Fibroblast of mammary gland (primary cell): Measurements from ENCODE around the gene MGAT4A.

ENCODE experiments used
- DNase-seq: peaks from one replicate; pipeline ENCODE4 v3.0.0-alpha.2; 2010; ENCODE audit warnings: low read depth
- H3K4me3 ChIP-seq: 2 replicates; pipeline ENCODE4 v1.5.1; 2011; ENCODE audit warnings: low read depth, mild to moderate bottlenecking, low read length, moderate library complexity; ENCODE audit not compliant: control insufficient read depth
- CTCF ChIP-seq: conservative IDR thresholded peaks from 2 replicates; pipeline ENCODE4 v1.5.1; 2011; ENCODE audit warnings: low read depth, low read length, inconsistent platforms; ENCODE audit not compliant: control insufficient read depth, insufficient read depth

The MGAT4A gene

GRCh38 chr2:98775146-98775986 lies 44.4 kb upstream of the MGAT4A start:
- no peak overlapping the region for H3K4me3 ChIP-seq
- no peak for DNase-seq
- TF ChIP-seq CTCF = no peak

- TF ChIP-seq CTCF = no peak
- no peak overlapping the region for H3K4me3 ChIP-seq
- no peak for DNase-seq
Measured at GRCh38 chr2:98773907-98774306, 43.0 kb upstream of the MGAT4A start.

GRCh38 chr2:98773169-98773568 lies 42.2 kb upstream of the MGAT4A start:
- DNase-seq = no peak
- no peak for TF ChIP-seq CTCF
- no peak overlapping the region for H3K4me3 ChIP-seq

GRCh38 chr2:98772536-98772935 lies 41.6 kb upstream of the MGAT4A start:
- TF ChIP-seq CTCF = no peak
- DNase-seq = no peak
- H3K4me3 ChIP-seq = no peak overlapping the region

GRCh38 chr2:98771721-98772524 lies 41.0 kb upstream of the MGAT4A start:
- no peak overlapping the region for H3K4me3 ChIP-seq
- no peak for TF ChIP-seq CTCF
- DNase-seq = peak; percentile 50

- DNase-seq = no peak
- no peak overlapping the region for H3K4me3 ChIP-seq
- no peak for TF ChIP-seq CTCF
Measured at GRCh38 chr2:98771264-98771663, 40.3 kb upstream of the MGAT4A start.
